ENCODE measurements around the gene KIAA2012. TPM values are rescaled to one million over a fixed set of nuclear protein-coding genes. Genes with fewer than 3 reads are reported as not detected.

The KIAA2012 gene
- total RNA-seq, 1 donor from 2014 or later = not detected

DNA sequence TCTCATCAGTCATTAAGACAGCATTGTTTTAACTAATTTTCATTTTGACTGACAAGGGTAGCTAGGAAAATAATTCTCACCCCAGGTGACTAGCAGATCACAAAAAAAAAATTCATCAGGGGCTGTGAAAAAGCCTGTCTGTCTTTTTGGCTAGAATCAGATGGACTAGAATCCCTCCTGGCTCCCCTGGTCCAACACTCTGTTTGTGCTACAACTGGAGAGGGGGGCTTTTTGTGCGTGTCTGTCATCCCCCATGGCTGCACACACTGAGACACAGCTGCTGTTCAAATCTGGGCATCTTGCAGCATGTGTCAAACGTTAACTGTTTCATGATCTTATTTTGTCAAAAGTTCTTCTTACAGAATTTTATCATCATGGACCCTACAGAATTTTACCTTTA, 51.2 kb downstream of the KIAA2012 start:
- Mint-ChIP-seq H3K9me3 (ENCODE audit: unreplicated experiment) (no peaks in the 10 kb centered on the region), H3K4me3 (ENCODE audit: unreplicated experiment) (no peak overlapping the region), H3K27me3 (ENCODE audit: low read depth, unreplicated experiment) (peaks cover 6% of the 10 kb centered on the region), H3K27ac (ENCODE audit: unreplicated experiment) (no peak overlapping the region), H3K4me1 (ENCODE audit: low read depth, unreplicated experiment) (peaks cover 5% of the 10 kb centered on the region), H3K36me3 (ENCODE audit: low read depth, unreplicated experiment) (peaks cover 2% of the 10 kb centered on the region)
- H3K4me1 ChIP-seq (ENCODE audit: insufficient read depth, low read length) = no peaks in the 10 kb centered on the region
- H3K4me3 ChIP-seq (ENCODE audit: insufficient read depth, low read depth, low read length) = no peak overlapping the region
- DNase-seq (ENCODE audit: low read depth) (no peak), FAIRE-seq (no peak)
- no peak overlapping the region for H3K27ac ChIP-seq (ENCODE audit: low read depth, low read length)
- H3K79me2 ChIP-seq (ENCODE audit: insufficient read depth, low read length) = no peaks in the 10 kb centered on the region
- H4K20me1 ChIP-seq (ENCODE audit: insufficient read depth, low read length) = no peaks in the 10 kb centered on the region
- no peak overlapping the region for H3K4me2 ChIP-seq (ENCODE audit: low read length)
- no peak overlapping the region for H3K9ac ChIP-seq (ENCODE audit: low read length)
- no peaks in the 10 kb centered on the region for H3K9me3 ChIP-seq (ENCODE audit: insufficient read depth, low read depth, low read length)
- H3K27me3 ChIP-seq (ENCODE audit: insufficient read depth, low read length) = no peaks in the 10 kb centered on the region
- H2AFZ ChIP-seq (ENCODE audit: low read depth, low read length) = no peak overlapping the region
- TF ChIP-seq CTCF (IDR thresholded peaks at IDR 0.05; ENCODE audit: insufficient read depth, low read depth, low read length) (no peak), EZH2 (IDR thresholded peaks at IDR 0.05; ENCODE audit: insufficient read depth, low read length) (no peak)
- H3K36me3 ChIP-seq (ENCODE audit: insufficient read depth, low read length) = no peaks in the 10 kb centered on the region

- Histone ChIP-seq H3K4me2 (ENCODE audit: low read length) (no peak overlapping the region), H3K27ac (ENCODE audit: low read depth, low read length) (no peak overlapping the region), H3K9ac (ENCODE audit: low read length) (no peak overlapping the region), H3K27me3 (ENCODE audit: insufficient read depth, low read length) (no peaks in the 10 kb centered on the region), H3K4me3 (ENCODE audit: insufficient read depth, low read depth, low read length) (no peak overlapping the region), H3K4me1 (ENCODE audit: insufficient read depth, low read length) (no peaks in the 10 kb centered on the region), H4K20me1 (ENCODE audit: insufficient read depth, low read length) (no peaks in the 10 kb centered on the region), H3K79me2 (ENCODE audit: insufficient read depth, low read length) (no peaks in the 10 kb centered on the region), H2AFZ (ENCODE audit: low read depth, low read length) (no peak overlapping the region), H3K36me3 (ENCODE audit: insufficient read depth, low read length) (no peaks in the 10 kb centered on the region), H3K9me3 (ENCODE audit: insufficient read depth, low read depth, low read length) (no peaks in the 10 kb centered on the region)
- FAIRE-seq (no peak), DNase-seq (ENCODE audit: low read depth) (no peak)
- Mint-ChIP-seq H3K4me3 (ENCODE audit: unreplicated experiment) (no peak overlapping the region), H3K4me1 (ENCODE audit: low read depth, unreplicated experiment) (peaks cover 5% of the 10 kb centered on the region), H3K27ac (ENCODE audit: unreplicated experiment) (peak overlapping the region; percentile 66), H3K36me3 (ENCODE audit: low read depth, unreplicated experiment) (no peaks in the 10 kb centered on the region), H3K27me3 (ENCODE audit: low read depth, unreplicated experiment) (peaks cover 4% of the 10 kb centered on the region), H3K9me3 (ENCODE audit: unreplicated experiment) (no peaks in the 10 kb centered on the region)
- TF ChIP-seq EZH2 (IDR thresholded peaks at IDR 0.05; ENCODE audit: insufficient read depth, low read length) = no peak
- TF ChIP-seq CTCF (IDR thresholded peaks at IDR 0.05; ENCODE audit: insufficient read depth, low read depth, low read length) = no peak
These were observed 54.8 kb downstream of the KIAA2012 start for GRCh38 chr2:202127687-202128331.

- DNase-seq (ENCODE audit: low read depth) (no peak), FAIRE-seq (no peak)
- Mint-ChIP-seq H3K4me1 (ENCODE audit: low read depth, unreplicated experiment) (peaks cover 7% of the 10 kb centered on the region), H3K4me3 (ENCODE audit: unreplicated experiment) (no peak overlapping the region), H3K9me3 (ENCODE audit: unreplicated experiment) (no peaks in the 10 kb centered on the region), H3K36me3 (ENCODE audit: low read depth, unreplicated experiment) (no peaks in the 10 kb centered on the region), H3K27me3 (ENCODE audit: low read depth, unreplicated experiment) (peaks cover 2% of the 10 kb centered on the region), H3K27ac (ENCODE audit: unreplicated experiment) (no peak overlapping the region)
- H3K36me3 ChIP-seq (ENCODE audit: insufficient read depth, low read length) = no peaks in the 10 kb centered on the region
- no peaks in the 10 kb centered on the region for H3K79me2 ChIP-seq (ENCODE audit: insufficient read depth, low read length)
- TF ChIP-seq EZH2 (IDR thresholded peaks at IDR 0.05; ENCODE audit: insufficient read depth, low read length) = no peak
- no peak for TF ChIP-seq CTCF (IDR thresholded peaks at IDR 0.05; ENCODE audit: insufficient read depth, low read depth, low read length)
- no peak overlapping the region for H3K27ac ChIP-seq (ENCODE audit: low read depth, low read length)
- peaks cover 10% of the 10 kb centered on the region for H3K4me1 ChIP-seq (ENCODE audit: insufficient read depth, low read length)
- H4K20me1 ChIP-seq (ENCODE audit: insufficient read depth, low read length) = no peaks in the 10 kb centered on the region
- no peak overlapping the region for H3K9ac ChIP-seq (ENCODE audit: low read length)
- H3K27me3 ChIP-seq (ENCODE audit: insufficient read depth, low read length) = no peaks in the 10 kb centered on the region
- no peak overlapping the region for H2AFZ ChIP-seq (ENCODE audit: low read depth, low read length)
- no peak overlapping the region for H3K4me3 ChIP-seq (ENCODE audit: insufficient read depth, low read depth, low read length)
- H3K4me2 ChIP-seq (ENCODE audit: low read length) = no peak overlapping the region
- H3K9me3 ChIP-seq (ENCODE audit: insufficient read depth, low read depth, low read length) = no peaks in the 10 kb centered on the region
These were observed 56.8 kb downstream of the KIAA2012 start for GRCh38 chr2:202129841-202130240.
